D721Med (cell line): ENCODE data around the gene DDX20.
A peak's percentile ranks its signal among the peaks of the same experiment; 100 is the strongest.
"Not testable (repeated sequence)": the region's sequence is repeated elsewhere in the genome, so short reads cannot be mapped to it uniquely, and the experiment has no call there.

Source experiments
- DNase-seq: peaks from one replicate; pipeline ENCODE4 v3.0.0; 2011; ENCODE audit warnings: low spot score; ENCODE audit not compliant: insufficient read length
- FAIRE-seq: peaks from 2 replicates; lab custom pipeline; 2011; peaks lifted over from hg19 to GRCh38; lab: Jason Lieb, UNC
- TF ChIP-seq, protein P1 (sequence below): IDR thresholded peaks from 2 replicates; pipeline ENCODE4 v1.5.1; 2012; ENCODE audit warnings: mild to moderate bottlenecking, control low read depth; ENCODE audit not compliant: insufficient read depth; ENCODE audit errors: missing control alignments

The DDX20 gene

DNA sequence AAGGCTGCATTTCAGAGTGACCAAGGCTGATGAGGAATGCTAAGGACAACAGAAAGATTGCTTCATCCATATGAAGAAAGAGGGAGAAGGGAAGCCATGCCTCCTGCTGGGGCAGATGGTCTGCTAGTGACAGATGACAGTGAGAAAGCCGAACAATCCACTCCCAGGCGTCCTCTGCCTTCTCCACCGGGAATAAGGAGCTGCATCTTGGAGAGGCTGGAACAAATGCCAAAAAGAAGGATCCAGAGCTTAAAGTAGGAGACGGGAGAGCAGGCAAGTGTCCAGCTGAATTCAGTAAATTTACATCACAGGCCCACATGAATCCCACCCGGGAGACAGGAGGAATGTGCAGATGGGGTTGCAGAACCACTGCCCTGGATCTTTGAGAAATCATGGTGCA, 33.4 kb downstream of the DDX20 start:
- no peak for FAIRE-seq
- DNase-seq = no peak
- TF ChIP-seq, protein P1, sequence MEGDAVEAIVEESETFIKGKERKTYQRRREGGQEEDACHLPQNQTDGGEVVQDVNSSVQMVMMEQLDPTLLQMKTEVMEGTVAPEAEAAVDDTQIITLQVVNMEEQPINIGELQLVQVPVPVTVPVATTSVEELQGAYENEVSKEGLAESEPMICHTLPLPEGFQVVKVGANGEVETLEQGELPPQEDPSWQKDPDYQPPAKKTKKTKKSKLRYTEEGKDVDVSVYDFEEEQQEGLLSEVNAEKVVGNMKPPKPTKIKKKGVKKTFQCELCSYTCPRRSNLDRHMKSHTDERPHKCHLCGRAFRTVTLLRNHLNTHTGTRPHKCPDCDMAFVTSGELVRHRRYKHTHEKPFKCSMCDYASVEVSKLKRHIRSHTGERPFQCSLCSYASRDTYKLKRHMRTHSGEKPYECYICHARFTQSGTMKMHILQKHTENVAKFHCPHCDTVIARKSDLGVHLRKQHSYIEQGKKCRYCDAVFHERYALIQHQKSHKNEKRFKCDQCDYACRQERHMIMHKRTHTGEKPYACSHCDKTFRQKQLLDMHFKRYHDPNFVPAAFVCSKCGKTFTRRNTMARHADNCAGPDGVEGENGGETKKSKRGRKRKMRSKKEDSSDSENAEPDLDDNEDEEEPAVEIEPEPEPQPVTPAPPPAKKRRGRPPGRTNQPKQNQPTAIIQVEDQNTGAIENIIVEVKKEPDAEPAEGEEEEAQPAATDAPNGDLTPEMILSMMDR = no peak

DNA sequence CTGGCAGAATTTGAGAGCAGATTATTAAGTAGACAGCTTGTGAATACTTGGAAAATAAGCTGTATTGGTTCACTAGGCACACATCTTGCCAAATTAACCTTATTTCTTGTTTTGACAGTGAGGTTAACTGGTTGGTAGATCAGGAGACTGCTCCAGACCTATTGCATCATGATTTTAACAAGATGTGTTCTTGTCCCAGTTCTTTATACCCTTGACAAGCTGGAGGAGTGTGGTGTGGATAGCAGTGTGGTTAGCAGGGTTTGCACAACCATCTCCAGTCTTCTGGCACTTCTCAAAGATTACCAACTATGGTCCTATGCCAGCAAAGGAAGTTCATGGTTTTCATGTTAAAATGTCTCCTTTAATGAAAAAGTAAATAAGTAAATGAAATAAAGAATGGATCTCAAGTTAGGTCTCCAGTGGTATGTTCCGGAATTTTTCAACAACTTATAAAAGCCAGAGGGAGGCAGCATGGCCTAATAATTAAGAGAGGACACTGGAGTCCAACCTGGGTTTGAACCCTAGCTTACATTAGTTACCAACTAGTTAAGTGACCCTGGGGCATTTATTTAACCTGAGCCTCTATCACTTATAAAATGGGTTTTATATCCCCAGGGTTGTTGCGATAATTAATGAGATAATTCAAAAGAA, 34.1 kb downstream of the DDX20 start:
- DNase-seq (no peak), FAIRE-seq (no peak)
- TF ChIP-seq, protein P1 = peak; percentile 17

- TF ChIP-seq, protein P1 = no peak
- FAIRE-seq (no peak), DNase-seq (no peak)
These were observed 36.1 kb downstream of the DDX20 start for GRCh38 chr1:111791776-111792175.

DNA sequence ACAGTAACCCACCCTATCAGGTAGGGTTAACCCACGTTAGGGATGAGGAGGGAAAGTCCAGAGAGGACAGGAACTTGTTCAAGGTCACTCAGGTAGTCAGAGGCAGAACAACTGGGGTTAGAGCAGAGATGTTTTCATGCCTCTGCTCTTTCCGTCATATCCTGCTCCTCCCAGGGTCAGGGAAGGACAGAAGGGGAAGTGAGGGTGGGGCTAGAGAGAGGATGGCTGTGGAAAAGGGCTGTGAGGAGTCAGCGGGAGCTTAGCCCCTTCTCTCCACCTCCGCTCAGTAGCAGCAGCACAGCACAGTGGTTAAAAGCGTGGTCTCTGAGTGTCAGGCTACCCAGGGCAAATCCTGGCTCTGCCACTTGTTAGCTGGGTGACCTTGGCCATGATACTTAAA, 36.5 kb downstream of the DDX20 start:
- TF ChIP-seq, protein P1 = no peak
- no peak for FAIRE-seq
- DNase-seq = no peak

- TF ChIP-seq, protein P1 = no peak
- FAIRE-seq (peak; percentile 77), DNase-seq (no peak)
These were observed 38.2 kb downstream of the DDX20 start for GRCh38 chr1:111793923-111794322.

GRCh38 chr1:111795401-111795800, 39.7 kb downstream of the DDX20 start:
- TF ChIP-seq, protein P1 = no peak
- DNase-seq = no peak
- FAIRE-seq = peak; percentile 16

DNA sequence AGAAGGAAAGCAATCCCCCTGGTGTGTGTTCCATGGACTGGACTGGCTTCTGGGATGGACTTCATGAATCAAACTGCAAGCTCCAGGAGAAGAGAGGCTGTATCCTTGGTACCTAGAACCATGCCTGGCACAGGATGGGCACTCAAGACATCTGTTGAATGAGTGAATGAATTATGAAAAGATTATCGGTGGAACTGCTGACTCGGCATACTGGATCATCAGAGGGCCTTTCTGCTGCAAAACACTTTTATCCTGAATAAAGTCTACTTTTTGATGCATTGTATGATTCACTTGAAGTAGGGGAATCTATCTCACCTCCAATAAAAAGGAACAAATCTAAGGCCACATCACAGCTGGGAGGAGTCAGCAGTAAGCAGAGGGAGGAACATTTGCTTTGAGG, 42.9 kb downstream of the DDX20 start:
- no peak for FAIRE-seq
- DNase-seq = no peak
- TF ChIP-seq, protein P1 = no peak

DNA sequence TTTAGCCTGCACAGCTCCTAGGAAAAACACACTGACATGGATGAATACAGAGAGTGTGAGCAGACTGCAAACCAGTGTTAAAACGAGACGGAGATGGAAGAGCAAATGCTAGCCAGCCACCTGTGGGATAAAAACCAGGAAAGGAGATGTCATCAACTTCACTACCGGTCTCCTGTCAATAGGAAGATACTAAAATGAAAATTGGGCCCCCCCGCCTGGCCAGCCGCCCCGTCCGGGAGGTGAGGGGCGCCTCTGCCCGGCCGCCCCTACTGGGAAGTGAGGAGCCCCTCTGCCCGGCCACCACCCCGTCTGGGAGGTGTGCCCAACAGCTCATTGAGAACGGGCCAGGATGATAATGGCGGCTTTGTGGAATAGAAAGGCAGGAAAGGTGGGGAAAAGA, 44.0 kb downstream of the DDX20 start:
- not testable (repeated sequence) for FAIRE-seq, DNase-seq
